T-cell (primary cell): ENCODE results near the gene RTN3. TPM values are rescaled to one million over a fixed set of nuclear protein-coding genes. Genes with fewer than 3 reads are reported as not detected.
A peak's percentile ranks its signal among the peaks of the same experiment; 100 is the strongest.

ENCODE experiments used
- ATAC-seq, 4 experiments: fragments of 200-7000 bp in 3 of 4; fragments of 150-1000 bp in 1 of 4; cut with Tn5 transposase; replicated peaks in 1 of 4; 1 replicate in 3 of 4; 2 replicates in 1 of 4; pipeline ENCODE4 v1.10.0; 2021; ENCODE audit warnings: moderate library complexity in 3 of 4, mild to moderate bottlenecking in 2 of 4, moderate number of reproducible peaks in 1 of 4
- CTCF ChIA-PET, 2 donors: fragments of 300-600 bp; sonication (Branson Sonifier 250); formaldehyde crosslinking; loops; one replicate each; lab custom pipeline; 2022; ENCODE audit warnings: antibody characterized with exemption in 2 of 2; lab: Charles Lee
- POLR2A ChIA-PET, 2 donors: fragments of 300-600 bp; sonication (Branson Sonifier 250); formaldehyde crosslinking; loops; one replicate each; lab custom pipeline; 2022; ENCODE audit warnings: antibody characterized with exemption in 2 of 2; lab: Charles Lee
- DNase-seq, 35 experiments: peaks; one replicate each; pipeline versions ENCODE4 v3.0.0 to v3.0.0-alpha.2; 2013 to 2023
- H3K27ac ChIP-seq: one replicate; pipeline ENCODE4 v1.5.1; 2013; ENCODE audit warnings: low read length
- H3K27me3 ChIP-seq, 2 experiments: replicated peaks in 1 of 2; 1 replicate in 1 of 2; 2 replicates in 1 of 2; pipeline versions ENCODE4 v1.6.1 to v1.7.0; 2013; ENCODE audit warnings: low read length in 1 of 2, mixed read lengths in 1 of 2; ENCODE audit not compliant: control insufficient read depth in 2 of 2, insufficient read depth in 2 of 2; ENCODE audit errors: extremely low read depth in 1 of 2
- H3K36me3 ChIP-seq, 2 donors: 1 replicate in 1 of 2; 2 replicates in 1 of 2; pipeline versions ENCODE4 v1.6.1 to v1.7.0; 2013; ENCODE audit warnings: low read length in 1 of 2; ENCODE audit not compliant: control insufficient read depth in 2 of 2, insufficient read depth in 1 of 2; ENCODE audit errors: extremely low read depth in 1 of 2
- H3K4me1 ChIP-seq, 2 experiments: 1 replicate in 1 of 2; 2 replicates in 1 of 2; pipeline versions ENCODE4 v1.6.1 to v1.7.0; 2013; ENCODE audit warnings: low read length in 2 of 2, mixed read lengths in 1 of 2; ENCODE audit not compliant: insufficient read depth in 2 of 2, control insufficient read depth in 1 of 2; ENCODE audit errors: extremely low read depth in 1 of 2
- H3K4me3 ChIP-seq, 2 donors: 1 replicate in 1 of 2; 2 replicates in 1 of 2; pipeline versions ENCODE4 v1.5.1 to v1.7.0; 2013; ENCODE audit warnings: mild to moderate bottlenecking in 2 of 2, low read length in 1 of 2, moderate library complexity in 1 of 2; ENCODE audit not compliant: control insufficient read depth in 1 of 2; ENCODE audit errors: extremely low read depth in 1 of 2
- H3K9me3 ChIP-seq: 2 replicates; pipeline ENCODE4 v1.7.0; 2013
- H3K27ac Mint-ChIP-seq, 2 donors: one replicate each; pipeline ENCODE4 v1.8.0; 2020 to 2021; ENCODE audit warnings: mild to moderate bottlenecking in 2 of 2, mixed read lengths in 2 of 2
- H3K27me3 Mint-ChIP-seq, 2 donors: one replicate each; pipeline ENCODE4 v1.8.0; 2021 to 2022; ENCODE audit warnings: mixed read lengths in 2 of 2
- H3K36me3 Mint-ChIP-seq: one replicate; pipeline ENCODE4 v1.8.0; 2021; ENCODE audit warnings: mixed read lengths
- H3K4me1 Mint-ChIP-seq, 3 donors: one replicate each; pipeline ENCODE4 v1.8.0; 2020 to 2022; ENCODE audit warnings: mixed read lengths in 3 of 3, mild to moderate bottlenecking in 1 of 3
- H3K4me3 Mint-ChIP-seq, 3 donors: one replicate each; pipeline ENCODE4 v1.8.0; 2020 to 2022; ENCODE audit warnings: mild to moderate bottlenecking in 3 of 3, mixed read lengths in 3 of 3, moderate library complexity in 3 of 3
- H3K9me3 Mint-ChIP-seq, 3 donors: one replicate each; pipeline ENCODE4 v1.8.0; 2020 to 2022; ENCODE audit warnings: mixed read lengths in 3 of 3
- WGBS: methylation state at CpG from one replicate; pipeline ENCODE4 v1.1.5; 2013; ENCODE audit warnings: missing lambda C conversion rate; ENCODE audit not compliant: insufficient coverage; 5-methylcytosine and 5-hydroxymethylcytosine counted together
- total RNA-seq, 35 experiments: library from RNA in 6 of 35; stranded (reverse) in 6 of 35; fragments of 120-200 nt in 1 of 35; gene quantifications; one replicate each; pipeline versions ENCODE4 v1.2.1 to v1.2.4 and lab custom pipeline; 2013 to 2026

Gene RTN3
- total RNA-seq, 5 donors from 2014 or later (not counting 1 experiment from before 2014, with no cell fraction given) = 25.0 to 39.7 (median 34.9) TPM

GRCh38 chr11:63738720-63739360 lies 57.5 kb downstream of the RTN3 start:
- DNase-seq (peak in 31 of 35 experiments; percentile 8 to 78 (median 51)), ATAC-seq (no peak)
- Histone ChIP-seq H3K27me3 (no peaks in the 10 kb centered on the region), H3K36me3 (no peaks in the 10 kb centered on the region), H3K9me3 (no peaks in the 10 kb centered on the region), H3K4me1 (no peaks in the 10 kb centered on the region), H3K4me3 (no peak overlapping the region), H3K27ac (no peak overlapping the region)
- POLR2A ChIA-PET = interaction anchor here in 1 of 2 donors (0.5 kb wide), 1 partner anchor 57 kb away, joined by 6 read pairs; no protein-coding TSS in a partner anchor
- CTCF ChIA-PET = interaction anchor here (0.6 to 1.9 kb wide), 17 partner anchors 10 to 1323 kb away, joined by 3 to 9 read pairs (median 4); partner anchors contain the start of genes ATL3 (in 1 of the 2) and RTN3 (in 1 of the 2)
- no peak overlapping the region for H3K4me3 Mint-ChIP-seq
- H3K27ac Mint-ChIP-seq = no peak overlapping the region
- no peaks in the 10 kb centered on the region for H3K9me3 Mint-ChIP-seq
- WGBS = 0% methylated on average over 2 of the region's 8 CpGs
- no peaks in the 10 kb centered on the region for H3K27me3 Mint-ChIP-seq
- peaks cover 2 to 5% (median 4%) of the 10 kb centered on the region in 3 donors for H3K4me1 Mint-ChIP-seq
- H3K36me3 Mint-ChIP-seq = no peaks in the 10 kb centered on the region

GRCh38 chr11:63745304-63746170 lies 64.2 kb downstream of the RTN3 start:
- no peaks in the 10 kb centered on the region for H3K27me3 Mint-ChIP-seq
- no peak overlapping the region for H3K4me3 Mint-ChIP-seq
- Histone ChIP-seq H3K36me3 (peaks cover 0 to 7% of the 10 kb centered on the region in 2 donors), H3K4me3 (no peak overlapping the region), H3K27ac (no peak overlapping the region), H3K4me1 (no peaks in the 10 kb centered on the region), H3K27me3 (no peaks in the 10 kb centered on the region), H3K9me3 (no peaks in the 10 kb centered on the region)
- DNase-seq (no peak), ATAC-seq (no peak)
- H3K27ac Mint-ChIP-seq = no peak overlapping the region
- ChIA-PET CTCF (no interaction called here), POLR2A (no interaction called here)
- no peaks in the 10 kb centered on the region for H3K4me1 Mint-ChIP-seq
- no peaks in the 10 kb centered on the region for H3K9me3 Mint-ChIP-seq
- 100% methylated on average over 8 of the region's 13 CpGs for WGBS
- H3K36me3 Mint-ChIP-seq = peaks cover 3% of the 10 kb centered on the region

- 100% methylated on average over 1 of the region's 3 CpGs for WGBS
- Mint-ChIP-seq H3K4me1 (no peaks in the 10 kb centered on the region), H3K9me3 (no peaks in the 10 kb centered on the region), H3K27ac (no peak overlapping the region), H3K27me3 (no peaks in the 10 kb centered on the region), H3K36me3 (peaks cover 9% of the 10 kb centered on the region), H3K4me3 (no peak overlapping the region)
- Histone ChIP-seq H3K4me3 (no peak overlapping the region), H3K4me1 (no peaks in the 10 kb centered on the region), H3K27me3 (no peaks in the 10 kb centered on the region), H3K27ac (no peak overlapping the region), H3K9me3 (no peaks in the 10 kb centered on the region), H3K36me3 (peaks cover 0 to 15% of the 10 kb centered on the region in 2 donors)
- ATAC-seq (no peak), DNase-seq (no peak)
- ChIA-PET CTCF (no interaction called here), POLR2A (no interaction called here)
These were observed 65.7 kb downstream of the RTN3 start for GRCh38 chr11:63747011-63747410.

- WGBS = no CpG with 5 or more reads among the region's 4 CpGs
These were observed 68.3 kb downstream of the RTN3 start for GRCh38 chr11:63749624-63750023.

GRCh38 chr11:63756919-63757761 lies 75.8 kb downstream of the RTN3 start:
- CTCF ChIA-PET = no interaction called here
- POLR2A ChIA-PET = interaction anchor here in 1 of 2 donors (0.6 kb wide), 1 partner anchor 591 kb away, joined by 3 read pairs; no protein-coding TSS in a partner anchor
- no peaks in the 10 kb centered on the region for H3K27me3 Mint-ChIP-seq
- Histone ChIP-seq H3K36me3 (peaks cover 0 to 12% of the 10 kb centered on the region in 2 donors), H3K27ac (no peak overlapping the region), H3K4me3 (no peak overlapping the region), H3K27me3 (no peaks in the 10 kb centered on the region), H3K9me3 (no peaks in the 10 kb centered on the region), H3K4me1 (no peaks in the 10 kb centered on the region)
- H3K9me3 Mint-ChIP-seq = no peaks in the 10 kb centered on the region
- no peaks in the 10 kb centered on the region for H3K4me1 Mint-ChIP-seq
- peaks cover 22% of the 10 kb centered on the region for H3K36me3 Mint-ChIP-seq
- WGBS = no CpG with 5 or more reads among the region's 5 CpGs
- DNase-seq = no peak
- no peak overlapping the region for H3K4me3 Mint-ChIP-seq
- ATAC-seq = no peak
- H3K27ac Mint-ChIP-seq = no peak overlapping the region

More at GRCh38 chr11:63749624-63750023, 68.3 kb downstream of the RTN3 start:
- no peaks in the 10 kb centered on the region for H3K27me3 Mint-ChIP-seq
- Histone ChIP-seq H3K9me3 (no peaks in the 10 kb centered on the region), H3K27me3 (no peaks in the 10 kb centered on the region), H3K4me3 (no peak overlapping the region), H3K27ac (no peak overlapping the region), H3K4me1 (no peaks in the 10 kb centered on the region), H3K36me3 (peaks cover 0 to 23% of the 10 kb centered on the region in 2 donors)
- H3K4me1 Mint-ChIP-seq = no peaks in the 10 kb centered on the region
- H3K27ac Mint-ChIP-seq = no peak overlapping the region
- no peak for DNase-seq
- H3K4me3 Mint-ChIP-seq = no peak overlapping the region
- CTCF ChIA-PET = no interaction called here
- ATAC-seq = no peak
- POLR2A ChIA-PET = interaction anchor here in 1 of 2 donors (0.5 kb wide), 1 partner anchor 1066 kb away, joined by 3 read pairs; no protein-coding TSS in a partner anchor
- H3K9me3 Mint-ChIP-seq = no peaks in the 10 kb centered on the region
- H3K36me3 Mint-ChIP-seq = peaks cover 23% of the 10 kb centered on the region
